T-cell (primary cell): Measurements from ENCODE around the gene SERPINA9. TPM values are rescaled to one million over a fixed set of nuclear protein-coding genes. Genes with fewer than 3 reads are reported as not detected.

Source experiments
- ATAC-seq, 4 experiments: fragments of 200-7000 bp in 3 of 4; fragments of 150-1000 bp in 1 of 4; cut with Tn5 transposase; replicated peaks in 1 of 4; 1 replicate in 3 of 4; 2 replicates in 1 of 4; pipeline ENCODE4 v1.10.0; 2021; ENCODE audit warnings: moderate library complexity in 3 of 4, mild to moderate bottlenecking in 2 of 4, moderate number of reproducible peaks in 1 of 4
- CTCF ChIA-PET, 2 donors: fragments of 300-600 bp; sonication (Branson Sonifier 250); formaldehyde crosslinking; loops; one replicate each; lab custom pipeline; 2022; ENCODE audit warnings: antibody characterized with exemption in 2 of 2; lab: Charles Lee
- POLR2A ChIA-PET, 2 donors: fragments of 300-600 bp; sonication (Branson Sonifier 250); formaldehyde crosslinking; loops; one replicate each; lab custom pipeline; 2022; ENCODE audit warnings: antibody characterized with exemption in 2 of 2; lab: Charles Lee
- DNase-seq, 35 experiments: peaks; one replicate each; pipeline versions ENCODE4 v3.0.0 to v3.0.0-alpha.2; 2013 to 2023
- H3K27ac ChIP-seq: one replicate; pipeline ENCODE4 v1.5.1; 2013; ENCODE audit warnings: low read length
- H3K27me3 ChIP-seq, 2 experiments: replicated peaks in 1 of 2; 1 replicate in 1 of 2; 2 replicates in 1 of 2; pipeline versions ENCODE4 v1.6.1 to v1.7.0; 2013; ENCODE audit warnings: low read length in 1 of 2, mixed read lengths in 1 of 2; ENCODE audit not compliant: control insufficient read depth in 2 of 2, insufficient read depth in 2 of 2; ENCODE audit errors: extremely low read depth in 1 of 2
- H3K36me3 ChIP-seq, 2 donors: 1 replicate in 1 of 2; 2 replicates in 1 of 2; pipeline versions ENCODE4 v1.6.1 to v1.7.0; 2013; ENCODE audit warnings: low read length in 1 of 2; ENCODE audit not compliant: control insufficient read depth in 2 of 2, insufficient read depth in 1 of 2; ENCODE audit errors: extremely low read depth in 1 of 2
- H3K4me1 ChIP-seq, 2 experiments: 1 replicate in 1 of 2; 2 replicates in 1 of 2; pipeline versions ENCODE4 v1.6.1 to v1.7.0; 2013; ENCODE audit warnings: low read length in 2 of 2, mixed read lengths in 1 of 2; ENCODE audit not compliant: insufficient read depth in 2 of 2, control insufficient read depth in 1 of 2; ENCODE audit errors: extremely low read depth in 1 of 2
- H3K4me3 ChIP-seq, 2 donors: 1 replicate in 1 of 2; 2 replicates in 1 of 2; pipeline versions ENCODE4 v1.5.1 to v1.7.0; 2013; ENCODE audit warnings: mild to moderate bottlenecking in 2 of 2, low read length in 1 of 2, moderate library complexity in 1 of 2; ENCODE audit not compliant: control insufficient read depth in 1 of 2; ENCODE audit errors: extremely low read depth in 1 of 2
- H3K9me3 ChIP-seq: 2 replicates; pipeline ENCODE4 v1.7.0; 2013
- H3K27ac Mint-ChIP-seq, 2 donors: one replicate each; pipeline ENCODE4 v1.8.0; 2020 to 2021; ENCODE audit warnings: mild to moderate bottlenecking in 2 of 2, mixed read lengths in 2 of 2
- H3K27me3 Mint-ChIP-seq, 2 donors: one replicate each; pipeline ENCODE4 v1.8.0; 2021 to 2022; ENCODE audit warnings: mixed read lengths in 2 of 2
- H3K36me3 Mint-ChIP-seq: one replicate; pipeline ENCODE4 v1.8.0; 2021; ENCODE audit warnings: mixed read lengths
- H3K4me1 Mint-ChIP-seq, 3 donors: one replicate each; pipeline ENCODE4 v1.8.0; 2020 to 2022; ENCODE audit warnings: mixed read lengths in 3 of 3, mild to moderate bottlenecking in 1 of 3
- H3K4me3 Mint-ChIP-seq, 3 donors: one replicate each; pipeline ENCODE4 v1.8.0; 2020 to 2022; ENCODE audit warnings: mild to moderate bottlenecking in 3 of 3, mixed read lengths in 3 of 3, moderate library complexity in 3 of 3
- H3K9me3 Mint-ChIP-seq, 3 donors: one replicate each; pipeline ENCODE4 v1.8.0; 2020 to 2022; ENCODE audit warnings: mixed read lengths in 3 of 3
- WGBS: methylation state at CpG from one replicate; pipeline ENCODE4 v1.1.5; 2013; ENCODE audit warnings: missing lambda C conversion rate; ENCODE audit not compliant: insufficient coverage; 5-methylcytosine and 5-hydroxymethylcytosine counted together
- total RNA-seq, 35 experiments: library from RNA in 6 of 35; stranded (reverse) in 6 of 35; fragments of 120-200 nt in 1 of 35; gene quantifications; one replicate each; pipeline versions ENCODE4 v1.2.1 to v1.2.4 and lab custom pipeline; 2013 to 2026

Gene SERPINA9
- total RNA-seq, 5 donors from 2014 or later (not counting 1 experiment from before 2014, with no cell fraction given), result not detected

DNA sequence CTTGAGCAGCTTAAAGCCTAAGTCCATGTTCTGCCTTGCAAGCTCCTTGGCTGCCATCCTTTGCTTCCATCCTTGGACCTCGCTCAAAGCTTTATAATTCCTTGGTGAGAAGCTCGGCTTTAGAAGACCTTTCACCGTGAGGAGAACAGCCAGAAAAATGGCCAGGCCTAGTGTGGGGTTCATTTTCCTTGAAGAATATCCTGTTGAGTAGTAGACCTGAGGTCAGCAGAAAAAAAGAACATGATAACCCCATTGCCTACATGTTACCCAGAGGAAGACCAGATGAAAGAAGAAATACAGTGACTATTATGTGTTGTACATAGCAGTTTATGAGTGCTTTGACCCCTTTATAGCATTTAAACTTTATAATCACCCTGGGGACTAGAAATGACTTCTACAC is 22.2 kb upstream of the SERPINA9 start:
- DNase-seq, result no peak
- WGBS, result no CpG with 5 or more reads among the region's 3 CpGs
- Mint-ChIP-seq H3K27me3 (peaks cover 10 to 15% of the 10 kb centered on the region in 2 donors), H3K36me3 (no peaks in the 10 kb centered on the region), H3K9me3 (no peaks in the 10 kb centered on the region), H3K4me1 (no peaks in the 10 kb centered on the region), H3K4me3 (no peak overlapping the region), H3K27ac (no peak overlapping the region)
- no peaks in the 10 kb centered on the region for H3K4me1 ChIP-seq
- ChIA-PET POLR2A (no interaction called here), CTCF (no interaction called here)
- no peak for ATAC-seq
- H3K27me3 ChIP-seq, result peaks cover 0 to 12% of the 10 kb centered on the region in 2 experiments
- H3K4me3 ChIP-seq, result no peak overlapping the region
- no peaks in the 10 kb centered on the region for H3K36me3 ChIP-seq
- H3K9me3 ChIP-seq, result no peaks in the 10 kb centered on the region
- no peak overlapping the region for H3K27ac ChIP-seq

DNA sequence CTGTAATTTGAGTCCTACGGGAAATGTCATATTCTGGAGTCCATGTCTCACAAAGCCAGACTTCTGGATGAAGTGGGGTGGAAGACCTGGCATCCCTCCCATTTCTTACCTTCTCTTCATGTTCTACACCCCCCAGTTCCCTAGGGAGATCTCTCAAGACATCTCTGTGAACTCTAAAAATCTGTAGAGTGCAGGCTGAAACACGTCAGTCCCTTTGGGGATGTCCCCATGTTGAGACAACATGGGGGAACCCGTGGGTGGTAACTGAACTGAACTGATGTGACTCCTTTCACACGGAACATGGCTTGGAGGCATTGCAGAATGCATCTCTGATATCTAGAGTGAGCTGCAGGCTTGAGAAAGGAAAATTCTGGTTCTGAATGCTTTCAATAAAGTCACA is 18.1 kb upstream of the SERPINA9 start:
- H3K36me3 Mint-ChIP-seq, result no peaks in the 10 kb centered on the region
- no peak overlapping the region for H3K4me3 ChIP-seq
- no peaks in the 10 kb centered on the region for H3K4me1 ChIP-seq
- DNase-seq, result no peak
- H3K27me3 ChIP-seq, result peaks cover 0 to 13% of the 10 kb centered on the region in 2 experiments
- H3K27ac ChIP-seq, result no peak overlapping the region
- H3K9me3 ChIP-seq, result no peaks in the 10 kb centered on the region
- no peak for ATAC-seq
- H3K36me3 ChIP-seq, result no peaks in the 10 kb centered on the region
- 46% methylated on average over 3 of the region's 4 CpGs for WGBS
- CTCF ChIA-PET, result no interaction called here
- POLR2A ChIA-PET, result no interaction called here
- no peaks in the 10 kb centered on the region for H3K9me3 Mint-ChIP-seq
- H3K4me1 Mint-ChIP-seq, result no peaks in the 10 kb centered on the region
- peaks cover 0 to under 1% of the 10 kb centered on the region in 2 donors for H3K27me3 Mint-ChIP-seq
- H3K4me3 Mint-ChIP-seq, result no peak overlapping the region
- no peak overlapping the region for H3K27ac Mint-ChIP-seq

DNA sequence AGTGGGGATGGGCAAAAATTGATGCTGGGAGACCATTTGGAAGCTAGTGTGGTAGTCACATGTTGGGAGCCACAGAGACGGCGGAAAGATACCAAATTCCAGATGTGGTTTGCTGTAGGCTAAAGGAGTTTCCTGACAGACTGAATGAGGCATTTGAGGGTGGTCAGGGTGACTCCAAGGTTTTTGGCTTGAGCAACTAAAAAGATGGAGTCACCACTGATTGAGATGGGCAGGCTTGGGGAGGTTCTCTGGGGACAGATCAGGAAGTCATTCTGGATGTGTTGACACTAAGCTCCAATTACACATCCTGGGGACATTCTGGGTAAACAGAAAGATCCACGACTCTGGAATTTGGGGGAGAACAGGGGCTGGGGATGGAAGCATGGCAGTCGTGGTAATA is 15.5 kb upstream of the SERPINA9 start:
- ChIA-PET CTCF (no interaction called here), POLR2A (interaction anchor here in 1 of 2 donors (0.6 kb wide), 1 partner anchor 366 kb away, joined by 9 read pairs; no protein-coding TSS in a partner anchor)
- Mint-ChIP-seq H3K4me1 (no peaks in the 10 kb centered on the region), H3K27me3 (peaks cover 5 to 19% of the 10 kb centered on the region in 2 donors), H3K36me3 (no peaks in the 10 kb centered on the region), H3K9me3 (no peaks in the 10 kb centered on the region), H3K4me3 (no peak overlapping the region), H3K27ac (no peak overlapping the region)
- no peak for ATAC-seq
- no peaks in the 10 kb centered on the region for H3K36me3 ChIP-seq
- H3K27me3 ChIP-seq, result peaks cover 0 to 19% of the 10 kb centered on the region in 2 experiments
- no peak overlapping the region for H3K4me3 ChIP-seq
- 52% methylated on average over 4 of the region's 4 CpGs for WGBS
- H3K27ac ChIP-seq, result no peak overlapping the region
- DNase-seq, result no peak
- H3K4me1 ChIP-seq, result peaks cover 0 to 3% of the 10 kb centered on the region in 2 experiments
- H3K9me3 ChIP-seq, result no peaks in the 10 kb centered on the region

DNA sequence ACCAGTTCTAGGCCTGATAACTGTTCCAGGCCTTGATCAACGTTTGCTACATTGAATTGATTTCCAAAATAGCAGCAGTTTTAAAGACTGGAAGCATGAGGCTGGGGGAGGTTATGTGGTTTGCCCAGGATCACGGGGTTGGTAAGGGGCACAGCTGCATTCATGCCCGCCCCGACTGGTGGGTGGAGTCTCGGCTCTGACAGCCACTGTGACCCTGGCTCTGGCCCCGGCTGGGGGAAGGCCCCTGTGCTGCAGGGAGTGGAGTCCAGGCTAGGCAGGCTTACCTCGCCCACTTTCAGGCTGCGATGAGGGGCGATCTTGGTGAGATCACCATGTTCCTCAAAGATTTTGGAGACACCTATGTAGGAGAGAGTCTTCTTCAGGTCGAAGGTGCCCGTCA is 13.3 kb upstream of the SERPINA9 start:
- ATAC-seq (no peak), DNase-seq (no peak)
- no peak overlapping the region for H3K4me3 Mint-ChIP-seq
- H3K27me3 Mint-ChIP-seq, result peaks cover 8 to 32% of the 10 kb centered on the region in 2 donors
- ChIA-PET CTCF (no interaction called here), POLR2A (no interaction called here)
- H3K9me3 Mint-ChIP-seq, result no peaks in the 10 kb centered on the region
- Histone ChIP-seq H3K4me1 (peaks cover 0 to 11% of the 10 kb centered on the region in 2 experiments), H3K27ac (no peak overlapping the region), H3K27me3 (peaks cover 0 to 36% of the 10 kb centered on the region in 2 experiments), H3K9me3 (no peaks in the 10 kb centered on the region), H3K36me3 (no peaks in the 10 kb centered on the region), H3K4me3 (no peak overlapping the region)
- H3K27ac Mint-ChIP-seq, result no peak overlapping the region
- no peaks in the 10 kb centered on the region for H3K36me3 Mint-ChIP-seq
- WGBS, result 74% methylated on average over 10 of the region's 11 CpGs
- H3K4me1 Mint-ChIP-seq, result peaks cover 0 to 5% (median 4%) of the 10 kb centered on the region in 3 donors

GRCh38 chr14:94486883-94487282 is 10.9 kb upstream of the SERPINA9 start:
- H3K4me3 Mint-ChIP-seq, result no peak overlapping the region
- no peak overlapping the region for H3K4me3 ChIP-seq
- ChIA-PET CTCF (interaction anchor here (0.6 to 1.6 kb wide), 5 partner anchors 9 to 547 kb away, joined by 3 to 6 read pairs (median 3); no protein-coding TSS in a partner anchor), POLR2A (no interaction called here)
- ATAC-seq (no peak), DNase-seq (no peak)
- no peaks in the 10 kb centered on the region for H3K9me3 Mint-ChIP-seq
- peaks cover 0 to 5% (median 4%) of the 10 kb centered on the region in 3 donors for H3K4me1 Mint-ChIP-seq
- peaks cover 20 to 38% of the 10 kb centered on the region in 2 donors for H3K27me3 Mint-ChIP-seq
- no peaks in the 10 kb centered on the region for H3K36me3 ChIP-seq
- no peaks in the 10 kb centered on the region for H3K36me3 Mint-ChIP-seq
- no peak overlapping the region for H3K27ac Mint-ChIP-seq
- H3K9me3 ChIP-seq, result no peaks in the 10 kb centered on the region
- 37% methylated on average over 3 of the region's 5 CpGs for WGBS
- peaks cover 0 to 11% of the 10 kb centered on the region in 2 experiments for H3K4me1 ChIP-seq
- no peak overlapping the region for H3K27ac ChIP-seq
- peaks cover 0 to 34% of the 10 kb centered on the region in 2 experiments for H3K27me3 ChIP-seq

- Mint-ChIP-seq H3K4me3 (no peak overlapping the region), H3K9me3 (no peaks in the 10 kb centered on the region), H3K36me3 (no peaks in the 10 kb centered on the region), H3K27me3 (peaks cover 20 to 38% of the 10 kb centered on the region in 2 donors), H3K27ac (no peak overlapping the region), H3K4me1 (peaks cover 0 to 5% (median 4%) of the 10 kb centered on the region in 3 donors)
- peaks cover 0 to 34% of the 10 kb centered on the region in 2 experiments for H3K27me3 ChIP-seq
- ATAC-seq (peak in 1 of 4 experiments; percentile 54), DNase-seq (peak in 27 of 35 experiments; percentile 2 to 46 (median 19))
- H3K4me1 ChIP-seq, result peaks cover 0 to 11% of the 10 kb centered on the region in 2 experiments
- no peaks in the 10 kb centered on the region for H3K9me3 ChIP-seq
- POLR2A ChIA-PET, result no interaction called here
- WGBS, result 15% methylated on average over 20 of the region's 26 CpGs
- no peak overlapping the region for H3K27ac ChIP-seq
- CTCF ChIA-PET, result interaction anchor here (0.6 to 1.0 kb wide), 4 partner anchors 9 to 546 kb away, joined by 3 to 6 read pairs (median 3); no protein-coding TSS in a partner anchor
- H3K4me3 ChIP-seq, result no peak overlapping the region
- no peaks in the 10 kb centered on the region for H3K36me3 ChIP-seq
Measured at GRCh38 chr14:94485944-94486841, 10.2 kb upstream of the SERPINA9 start.
